GM10266 (cell line): Measurements from ENCODE around the gene MRAP.
"Not testable (repeated sequence)": the region's sequence is repeated elsewhere in the genome, so short reads cannot be mapped to it uniquely, and the experiment has no call there.

Experiments used
- DNase-seq: peaks from one replicate; pipeline ENCODE4 v3.0.0; 2012; ENCODE audit errors: extremely low spot score
- TF ChIP-seq, protein P1 (sequence below): IDR thresholded peaks from 2 replicates; pipeline ENCODE4 v1.5.1; 2012; ENCODE audit warnings: mild to moderate bottlenecking, low read depth; ENCODE audit not compliant: control insufficient read depth, insufficient read depth; ENCODE audit errors: missing control alignments

MRAP gene

DNA sequence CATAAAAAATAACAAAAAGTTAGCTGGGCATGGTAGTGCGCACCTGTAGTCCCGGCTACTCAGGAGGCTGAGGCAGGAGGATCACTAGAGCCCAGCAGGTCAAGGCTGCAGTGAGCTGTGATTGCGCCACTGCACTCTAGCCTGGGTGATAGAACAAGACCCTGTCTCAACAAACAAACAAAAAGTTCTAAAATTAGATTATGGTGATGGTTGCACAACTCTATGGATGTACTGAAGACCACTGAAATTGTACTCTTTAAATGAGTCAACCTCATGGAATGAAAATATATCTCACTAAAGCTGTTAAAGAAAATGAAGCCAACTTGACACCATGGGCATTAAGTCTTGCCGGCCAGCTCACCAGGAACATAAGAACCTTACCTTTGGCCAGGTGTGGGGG, 9.1 kb downstream of the MRAP start:
- TF ChIP-seq, protein P1, sequence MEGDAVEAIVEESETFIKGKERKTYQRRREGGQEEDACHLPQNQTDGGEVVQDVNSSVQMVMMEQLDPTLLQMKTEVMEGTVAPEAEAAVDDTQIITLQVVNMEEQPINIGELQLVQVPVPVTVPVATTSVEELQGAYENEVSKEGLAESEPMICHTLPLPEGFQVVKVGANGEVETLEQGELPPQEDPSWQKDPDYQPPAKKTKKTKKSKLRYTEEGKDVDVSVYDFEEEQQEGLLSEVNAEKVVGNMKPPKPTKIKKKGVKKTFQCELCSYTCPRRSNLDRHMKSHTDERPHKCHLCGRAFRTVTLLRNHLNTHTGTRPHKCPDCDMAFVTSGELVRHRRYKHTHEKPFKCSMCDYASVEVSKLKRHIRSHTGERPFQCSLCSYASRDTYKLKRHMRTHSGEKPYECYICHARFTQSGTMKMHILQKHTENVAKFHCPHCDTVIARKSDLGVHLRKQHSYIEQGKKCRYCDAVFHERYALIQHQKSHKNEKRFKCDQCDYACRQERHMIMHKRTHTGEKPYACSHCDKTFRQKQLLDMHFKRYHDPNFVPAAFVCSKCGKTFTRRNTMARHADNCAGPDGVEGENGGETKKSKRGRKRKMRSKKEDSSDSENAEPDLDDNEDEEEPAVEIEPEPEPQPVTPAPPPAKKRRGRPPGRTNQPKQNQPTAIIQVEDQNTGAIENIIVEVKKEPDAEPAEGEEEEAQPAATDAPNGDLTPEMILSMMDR = no peak

GRCh38 chr21:32308696-32309095, 10.0 kb downstream of the MRAP start:
- TF ChIP-seq, protein P1 = no peak
- no peak for DNase-seq

More for the DNA sequence above, 9.1 kb downstream of the MRAP start:
- no peak for DNase-seq

- DNase-seq = no peak
- TF ChIP-seq, protein P1 = no peak
Observed at GRCh38 chr21:32309906-32310460, 11.3 kb downstream of the MRAP start.

- not testable (repeated sequence) for DNase-seq
Observed at GRCh38 chr21:32310976-32311375, 12.3 kb downstream of the MRAP start.

DNA sequence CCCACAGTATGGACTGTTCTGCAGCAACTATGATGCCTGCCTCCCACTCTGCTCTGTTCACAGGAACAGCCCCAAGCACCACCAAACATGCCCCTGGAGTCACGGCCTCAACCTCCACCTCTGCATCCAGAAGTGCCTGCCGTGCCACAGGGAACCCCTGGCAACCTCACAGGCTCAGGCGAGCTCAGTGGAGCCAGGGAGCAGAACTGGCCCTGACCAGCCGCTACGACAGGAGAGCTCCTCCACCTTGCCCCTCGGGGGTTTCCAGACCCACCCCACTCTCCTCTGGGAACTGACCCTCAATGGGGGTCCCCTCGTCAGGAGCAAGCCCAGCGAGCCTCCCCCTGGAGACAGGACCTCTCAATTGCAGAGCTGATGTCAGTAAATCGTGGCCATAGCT, 13.0 kb downstream of the MRAP start:
- TF ChIP-seq, protein P1 = no peak
- DNase-seq = no peak

DNA sequence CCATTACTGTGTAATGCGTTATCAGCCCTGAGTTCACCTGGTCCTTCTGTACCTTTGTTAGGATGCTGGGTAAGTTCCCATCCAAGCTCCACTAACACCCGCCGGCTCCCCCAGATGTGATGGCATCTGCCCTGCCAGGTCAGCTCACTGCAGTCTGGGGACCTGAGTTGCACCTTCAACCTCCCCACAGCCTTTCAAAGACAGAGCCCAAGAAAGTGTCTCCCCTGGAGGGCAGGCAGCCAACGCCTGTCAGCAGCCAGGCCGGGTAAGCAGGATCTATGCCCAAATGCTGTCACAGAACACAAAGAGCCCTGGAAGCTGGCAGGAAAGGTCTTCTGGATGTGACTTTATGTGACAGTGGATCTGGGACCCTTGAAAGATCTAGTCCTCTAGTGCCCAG, 13.7 kb downstream of the MRAP start:
- TF ChIP-seq, protein P1 = no peak
- no peak for DNase-seq

DNA sequence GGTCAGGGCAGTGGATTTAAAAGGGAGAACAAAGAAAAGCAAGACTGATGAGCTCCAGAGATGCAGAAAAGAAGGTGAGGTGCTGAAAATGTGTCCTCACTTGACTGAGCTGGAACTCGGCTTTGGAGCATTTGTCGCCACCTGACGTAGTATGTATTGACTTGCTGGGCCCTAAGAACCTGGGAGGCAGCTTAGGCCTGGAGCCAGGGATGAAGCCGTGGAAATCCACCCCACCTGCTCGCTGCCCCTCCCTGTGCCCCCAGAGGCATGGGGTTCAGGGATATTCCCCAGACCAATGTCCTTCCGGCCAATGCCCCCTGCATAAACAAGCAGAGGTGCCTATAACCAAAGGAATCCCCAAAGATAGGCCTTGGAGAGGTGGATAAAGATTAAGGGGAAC, 14.3 kb downstream of the MRAP start:
- TF ChIP-seq, protein P1 = no peak
- no peak for DNase-seq

DNA sequence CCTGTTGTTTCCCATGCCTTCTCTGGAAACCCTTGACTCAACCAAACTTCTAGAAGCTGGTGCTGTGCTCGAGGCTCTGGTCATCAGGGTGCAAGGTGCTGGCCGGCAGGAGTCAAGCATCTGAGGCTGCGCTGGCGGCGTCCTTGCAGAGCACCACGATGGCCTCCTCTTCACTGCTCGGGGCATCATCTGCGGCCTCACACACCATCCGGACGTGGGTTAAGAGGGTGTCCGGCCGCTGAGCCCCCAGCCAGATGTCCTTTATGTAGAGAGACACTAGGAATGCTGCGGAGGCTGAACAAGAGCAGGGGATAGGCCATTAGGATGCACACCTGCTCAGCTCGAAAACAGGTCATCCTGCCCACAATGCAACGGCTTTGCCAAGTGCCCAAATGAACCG, 16.2 kb downstream of the MRAP start:
- DNase-seq = no peak
- TF ChIP-seq, protein P1 = no peak
